ENCODE results near the gene MTCL1.

Gene MTCL1

DNA sequence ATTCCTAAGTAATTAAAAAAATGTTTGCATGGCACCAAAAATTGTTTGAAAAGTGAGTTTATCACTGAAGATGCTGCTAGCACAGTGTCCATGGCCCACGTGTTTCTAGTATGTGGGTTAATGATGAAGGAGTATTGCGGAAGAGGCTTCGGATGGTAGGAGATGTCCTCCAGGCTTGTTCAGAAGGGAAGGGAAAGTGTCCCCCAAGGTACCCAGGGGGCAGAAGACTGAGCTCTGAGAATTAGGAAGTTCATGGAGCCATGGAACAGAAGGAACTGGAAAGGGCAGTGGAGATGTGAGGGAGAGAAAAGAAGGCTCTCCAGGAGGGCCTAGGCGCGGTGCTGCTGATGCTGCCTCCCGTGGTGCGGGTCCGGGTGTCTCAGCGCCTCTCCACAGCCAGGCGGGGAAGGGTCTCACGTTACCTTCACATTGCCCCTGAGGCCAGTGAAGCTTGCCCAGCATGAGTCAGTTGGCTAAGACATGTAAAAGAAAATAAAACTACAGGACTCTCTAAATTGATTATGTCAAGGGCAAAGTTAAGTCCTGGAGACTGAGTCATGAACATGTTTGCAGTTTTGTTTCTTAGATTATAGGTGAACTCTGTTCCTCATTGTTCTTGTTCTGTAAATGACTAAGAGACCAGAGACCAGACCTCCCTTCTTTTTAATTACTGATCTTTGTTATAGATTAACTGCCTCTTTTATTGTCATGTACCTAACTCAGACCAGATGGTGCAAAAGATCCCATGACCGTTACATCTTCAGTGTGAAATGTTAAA is 89.0 kb downstream of the MTCL1 start:
- peak; percentile 31 for DNase-seq (ENCODE audit: low spot score)

DNA sequence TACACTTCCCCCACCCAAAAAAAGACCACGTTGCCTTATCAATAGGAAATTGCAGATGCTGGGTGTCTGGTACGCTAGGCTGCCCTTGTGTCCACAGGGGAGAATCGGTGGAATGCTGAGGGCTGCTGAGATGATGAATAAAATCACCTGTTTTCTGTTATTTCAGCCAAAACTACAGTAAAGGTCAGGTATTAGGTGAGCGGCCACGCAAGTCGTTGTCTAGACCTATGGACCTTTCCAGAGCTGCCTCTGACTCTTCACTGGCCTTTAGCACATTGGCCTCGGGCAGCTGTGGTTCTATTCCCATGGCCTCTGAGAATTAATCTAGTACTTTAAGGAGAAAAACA is 89.6 kb downstream of the MTCL1 start:
- DNase-seq (ENCODE audit: low spot score), result no peak

DNA sequence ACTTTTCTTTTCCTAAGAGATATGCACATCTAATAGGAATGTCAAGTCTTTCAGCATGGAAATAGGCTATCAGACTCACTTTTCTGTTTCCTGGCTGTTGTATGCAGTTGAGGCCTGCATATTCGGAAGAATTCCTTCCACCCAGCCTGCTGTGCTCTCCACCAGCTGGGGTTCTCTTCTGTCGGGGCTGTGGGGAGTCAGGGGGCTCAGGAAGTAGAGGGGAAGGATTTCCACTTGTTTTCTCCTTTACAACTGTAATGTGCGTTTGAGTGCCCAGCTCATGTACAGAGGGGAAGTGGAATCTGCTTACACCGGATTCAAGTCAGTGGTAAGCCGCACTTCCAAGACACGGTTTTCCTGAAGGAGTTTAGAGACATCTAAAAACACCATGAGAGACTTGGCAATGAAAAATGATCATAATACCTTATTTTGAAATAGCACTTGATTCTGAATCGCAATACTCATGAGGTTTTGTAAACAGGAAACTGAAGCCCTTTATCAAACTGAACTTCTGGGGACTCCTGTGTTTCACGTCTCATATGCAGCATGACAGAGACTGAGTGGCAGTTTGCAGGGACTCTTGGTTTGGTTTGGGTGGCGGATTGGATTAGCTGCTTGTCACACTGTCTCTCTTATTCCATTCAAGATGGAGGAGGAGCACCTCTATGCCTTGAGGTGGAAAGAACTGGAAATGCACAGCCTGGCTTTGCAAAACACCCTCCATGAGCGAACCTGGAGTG is 90.4 kb downstream of the MTCL1 start:
- no peak for DNase-seq (ENCODE audit: low spot score)

DNA sequence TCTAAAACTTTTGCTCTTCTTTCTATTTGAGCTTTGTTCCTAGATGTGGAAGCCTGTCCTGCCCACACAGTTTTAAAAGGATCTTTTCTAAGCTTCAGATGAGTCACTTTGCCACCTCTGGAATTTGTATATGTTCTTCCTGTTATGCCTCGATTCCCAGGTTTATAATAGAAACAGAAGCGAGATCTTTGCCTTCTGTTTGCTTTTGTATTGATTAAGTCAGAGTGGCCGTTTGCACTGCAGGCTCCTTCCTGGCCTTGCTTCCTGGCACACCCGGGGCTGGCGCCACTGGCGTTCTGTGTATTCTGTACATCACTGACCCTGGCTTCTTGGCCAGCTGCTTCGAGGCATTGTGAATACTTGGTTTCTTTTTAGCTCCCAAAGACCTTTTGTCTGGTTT is 91.8 kb downstream of the MTCL1 start:
- DNase-seq (ENCODE audit: low spot score), result no peak

DNA sequence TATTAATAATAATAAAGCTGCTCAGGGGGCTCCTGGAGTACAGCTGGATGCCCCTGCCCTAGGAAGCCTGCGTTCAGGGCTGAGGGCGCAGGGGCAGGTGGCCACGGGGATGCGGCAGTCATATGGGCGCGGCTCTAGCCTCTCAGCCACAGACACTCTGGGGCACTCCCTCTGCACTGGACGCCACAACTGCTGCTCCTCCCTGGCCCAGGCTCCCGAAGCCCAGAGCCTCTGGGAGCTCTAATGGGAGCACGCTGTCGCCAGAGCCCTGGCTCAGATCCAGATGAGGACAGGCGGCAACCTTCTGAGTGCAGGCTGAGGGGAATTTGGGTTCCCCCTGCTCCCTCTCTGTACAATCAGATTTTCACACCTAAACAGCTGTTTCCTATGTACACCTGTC is 93.6 kb downstream of the MTCL1 start:
- DNase-seq (ENCODE audit: low spot score), result peak; percentile 67

DNA sequence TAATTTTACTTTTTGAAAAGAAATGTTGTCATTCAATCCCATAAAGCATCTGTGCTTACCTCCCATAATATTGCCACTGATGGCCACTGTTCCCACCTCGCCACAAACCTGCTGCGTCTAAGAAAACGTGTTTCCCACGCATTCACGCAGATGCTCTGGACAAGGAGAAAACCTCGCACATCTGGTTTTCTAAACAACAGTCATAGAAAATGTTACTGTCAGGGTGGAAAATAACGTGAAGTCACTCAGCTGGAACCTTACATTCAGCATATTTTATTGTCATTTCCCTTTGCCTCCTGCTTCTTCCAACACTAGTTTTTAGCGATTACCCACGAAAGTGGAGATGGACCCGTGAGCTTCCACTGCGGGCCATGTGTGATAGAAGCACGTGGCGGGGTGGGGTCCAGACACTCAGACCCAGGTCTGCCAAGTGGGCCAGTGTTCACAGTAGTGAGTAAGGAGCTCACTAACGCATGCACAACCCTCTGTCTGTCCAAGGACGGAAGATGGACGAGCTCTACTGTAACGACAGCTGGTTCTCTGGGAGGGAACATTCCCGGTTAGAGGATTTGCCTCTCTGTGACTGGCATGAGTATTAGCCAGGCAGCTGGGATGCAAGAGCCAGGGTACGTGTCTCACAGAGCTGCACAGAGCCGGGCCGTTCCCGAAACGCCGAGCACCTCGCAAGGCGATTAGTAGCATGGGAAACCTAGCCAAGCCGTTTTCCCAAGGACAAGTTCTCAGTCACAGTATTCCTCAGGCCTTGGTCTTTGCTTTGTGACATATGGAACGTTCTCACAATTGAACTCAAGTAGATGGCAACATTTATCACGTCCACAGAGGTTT is 94.5 kb downstream of the MTCL1 start:
- peak; percentile 65 for DNase-seq (ENCODE audit: low spot score)

DNA sequence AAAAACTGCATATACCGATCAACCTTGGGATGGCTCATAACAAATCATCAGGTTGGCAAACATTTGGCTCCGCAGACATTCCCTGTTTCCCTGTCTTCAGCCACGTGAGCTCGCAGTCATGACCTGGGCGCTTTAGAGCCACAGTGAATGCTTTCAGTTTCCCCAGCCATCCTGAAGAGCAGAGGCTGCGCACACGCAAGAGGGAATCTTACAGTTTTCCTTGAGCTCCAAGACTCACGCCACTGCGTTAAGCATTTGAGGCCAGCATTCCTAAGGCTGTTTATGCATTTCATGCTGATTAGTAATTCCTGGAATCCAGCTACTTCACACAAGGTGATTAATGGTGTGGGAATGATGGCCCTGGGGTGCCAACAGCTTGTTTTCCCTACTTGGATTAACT is 95.1 kb downstream of the MTCL1 start:
- DNase-seq (ENCODE audit: low spot score), result peak; percentile 90

DNA sequence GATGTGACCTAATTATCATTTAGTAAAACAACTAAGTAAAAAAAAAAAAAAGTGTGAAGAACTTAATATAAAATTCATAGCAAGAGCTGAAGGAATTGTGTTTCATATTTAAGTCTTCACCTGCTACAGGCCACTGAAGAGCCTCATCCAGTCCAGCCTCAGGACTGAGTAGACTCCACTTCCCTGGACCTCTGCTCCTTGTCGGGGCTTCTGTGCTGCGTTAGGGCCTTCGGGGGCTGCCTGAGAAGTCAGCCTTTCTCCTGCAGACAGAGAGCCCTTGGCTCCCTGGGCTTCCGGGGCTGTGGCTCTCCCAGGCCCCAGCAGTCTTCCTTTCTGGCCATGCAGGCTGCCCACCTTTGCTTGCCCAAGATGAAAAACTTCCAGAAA is 95.5 kb downstream of the MTCL1 start:
- DNase-seq (ENCODE audit: low spot score), result no peak

DNA sequence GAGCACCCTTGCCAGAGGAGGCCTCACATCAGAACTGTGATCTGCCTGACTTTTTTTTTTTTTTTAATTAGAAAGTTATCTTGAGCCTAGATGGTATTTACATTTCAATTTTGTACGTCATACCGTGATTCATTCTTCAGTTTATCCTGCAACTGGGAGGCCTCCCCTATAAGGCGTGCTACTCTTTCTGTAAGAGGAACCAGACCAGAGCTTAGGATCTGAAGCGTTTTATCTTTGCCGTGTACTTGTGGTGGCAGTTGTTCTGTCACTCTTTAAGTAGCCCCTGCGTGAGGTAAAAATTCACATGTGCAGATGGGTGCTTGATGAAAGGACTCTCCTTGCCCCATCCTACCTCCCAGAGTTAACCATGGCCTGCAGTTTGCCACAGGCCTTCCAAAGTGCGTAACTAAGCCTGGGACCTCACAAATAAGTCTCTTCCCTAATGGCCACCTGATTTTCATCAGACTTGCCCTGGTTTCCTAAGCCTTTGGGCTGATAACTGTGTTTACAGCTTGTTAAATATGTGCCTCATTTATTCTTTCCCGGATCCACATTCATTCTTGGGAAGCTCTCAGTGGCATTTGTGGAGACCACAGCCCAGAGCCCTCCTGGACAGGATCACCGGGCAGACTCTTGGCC is 96.0 kb downstream of the MTCL1 start:
- peak; percentile 50 for DNase-seq (ENCODE audit: low spot score)

DNA sequence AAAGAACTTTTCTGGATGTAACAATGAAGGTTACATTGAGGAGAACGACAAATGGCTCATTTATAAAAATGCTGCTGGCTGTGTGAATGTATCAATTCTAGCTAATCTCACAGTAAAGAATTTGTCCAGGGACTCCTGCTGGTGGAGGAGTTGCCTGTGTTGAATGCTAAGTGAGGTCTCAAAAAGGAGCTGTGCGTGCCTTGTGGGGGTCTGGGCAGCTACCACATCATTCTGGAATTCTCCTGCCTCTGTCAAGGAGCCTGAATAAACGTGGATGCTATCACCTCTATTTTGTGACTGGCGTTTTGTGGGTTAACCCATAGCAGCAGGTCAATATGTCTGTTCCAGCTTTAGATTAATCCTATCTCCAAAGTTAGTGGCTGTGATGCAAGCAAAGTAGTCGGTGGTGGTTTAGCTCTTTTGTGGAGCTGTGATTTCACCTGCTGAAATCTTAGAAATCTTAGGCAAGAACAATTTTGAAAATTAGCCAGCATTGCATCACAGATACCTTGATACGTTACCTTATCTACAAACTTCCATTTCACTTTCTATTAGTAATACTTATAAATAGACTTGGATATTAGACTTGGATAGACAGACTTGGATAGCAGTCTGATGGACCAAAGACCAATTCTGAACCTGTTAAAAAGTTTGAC is 96.8 kb downstream of the MTCL1 start:
- DNase-seq (ENCODE audit: low spot score), result no peak

DNA sequence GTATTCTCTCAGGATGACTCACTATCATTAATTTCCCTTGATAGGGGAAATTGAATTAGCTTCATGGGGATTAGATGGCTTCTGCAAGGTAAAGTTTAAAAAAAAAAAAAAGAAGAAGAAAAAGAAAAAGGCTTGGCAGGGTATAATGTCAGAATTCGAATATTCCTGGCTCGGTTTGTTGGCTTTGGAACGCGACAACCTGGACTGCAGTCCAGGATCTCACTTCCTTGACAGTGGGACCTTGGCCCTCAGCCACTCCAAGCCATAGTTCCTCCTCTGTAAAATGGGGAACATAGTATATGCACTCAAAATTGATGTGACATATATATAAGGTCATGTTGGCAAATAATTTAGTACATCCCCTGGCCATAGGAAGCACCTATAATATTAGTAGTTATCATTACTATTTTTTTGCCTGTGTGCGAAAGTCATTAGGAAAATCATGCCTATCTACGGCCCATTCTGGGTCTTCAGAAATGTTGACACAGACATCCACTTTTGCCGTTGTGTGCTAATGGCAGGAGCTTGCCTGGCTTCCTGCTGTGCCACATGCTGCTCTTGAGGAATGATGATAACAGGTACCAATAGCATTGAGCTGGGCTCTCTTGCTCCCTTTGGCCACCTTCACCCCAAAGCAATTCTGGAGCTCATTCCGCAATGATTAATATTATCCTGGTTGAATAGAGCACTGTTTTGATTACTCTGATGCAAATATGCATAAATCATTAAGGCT is 97.9 kb downstream of the MTCL1 start:
- no peak for DNase-seq (ENCODE audit: low spot score)

DNA sequence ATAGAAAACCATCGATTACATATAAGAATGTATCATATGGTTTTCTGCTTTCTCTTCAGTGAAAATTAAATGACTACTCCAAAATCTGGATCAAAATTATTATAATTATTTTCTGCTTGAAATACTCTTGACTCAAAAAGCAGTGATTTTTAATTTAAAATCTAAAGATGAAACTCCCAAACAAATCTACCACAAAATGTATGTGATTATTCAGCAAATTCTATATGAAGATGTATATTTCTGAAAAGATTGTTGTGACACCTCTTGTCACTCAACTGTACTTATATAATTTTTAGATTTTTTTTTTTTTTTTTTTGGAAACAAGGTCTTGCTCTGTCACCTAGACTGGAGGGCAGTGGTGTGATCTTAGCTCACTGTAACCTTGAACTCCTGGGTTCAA is 98.6 kb downstream of the MTCL1 start:
- DNase-seq (ENCODE audit: low spot score), result no peak

DNA sequence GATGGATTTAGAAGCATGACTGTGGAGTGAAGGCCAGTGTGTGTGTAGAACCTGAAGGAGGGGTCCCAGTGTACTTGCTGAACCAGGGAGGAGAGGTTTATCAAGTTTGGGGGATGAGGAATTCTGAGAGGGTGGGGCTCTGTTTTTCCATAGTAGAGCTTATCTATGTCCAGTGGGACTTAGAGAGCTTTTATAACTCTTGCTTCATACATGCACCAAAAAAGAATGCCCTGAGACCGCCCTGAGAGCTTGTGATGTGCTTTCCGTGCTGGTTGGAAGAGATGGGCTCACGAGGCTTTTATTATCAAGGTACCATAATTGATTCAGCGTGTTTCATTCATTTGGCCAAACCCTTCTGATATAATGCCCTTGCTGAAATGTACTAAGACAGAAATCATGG is 100.2 kb downstream of the MTCL1 start:
- DNase-seq (ENCODE audit: low spot score), result no peak

DNA sequence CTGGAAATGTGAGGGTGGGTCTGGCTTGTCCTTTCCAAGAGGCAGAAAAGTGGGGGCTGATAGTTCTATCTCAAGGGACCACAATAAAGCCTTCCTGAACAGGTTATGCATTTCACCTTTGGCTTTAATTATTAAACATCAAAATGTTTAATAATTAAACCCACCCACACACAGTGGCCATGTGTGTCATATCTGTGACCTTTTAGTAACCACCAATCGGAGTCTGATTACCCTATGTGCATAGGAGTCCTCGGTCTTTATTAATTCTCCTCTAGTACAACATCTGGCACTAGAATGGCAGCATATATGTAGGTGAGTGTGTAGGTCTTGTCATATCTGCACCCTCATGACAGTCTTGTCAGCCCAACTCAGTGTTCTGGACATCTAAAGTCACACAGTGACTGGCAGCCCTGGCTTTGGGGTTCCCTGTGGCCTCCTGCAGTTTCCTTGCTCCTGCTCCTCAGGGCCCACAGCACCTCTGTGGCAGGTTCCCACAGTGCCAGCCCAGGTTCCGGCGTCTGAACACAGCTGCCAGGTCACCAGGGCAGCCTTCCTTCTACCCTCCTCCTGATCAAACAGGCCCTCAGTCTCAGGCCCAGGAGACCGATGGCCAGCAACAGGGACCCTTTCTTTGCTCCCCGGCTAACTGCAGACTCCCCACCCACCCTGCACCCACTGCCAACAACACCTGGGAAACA is 100.9 kb downstream of the MTCL1 start:
- no peak for DNase-seq (ENCODE audit: low spot score)

DNA sequence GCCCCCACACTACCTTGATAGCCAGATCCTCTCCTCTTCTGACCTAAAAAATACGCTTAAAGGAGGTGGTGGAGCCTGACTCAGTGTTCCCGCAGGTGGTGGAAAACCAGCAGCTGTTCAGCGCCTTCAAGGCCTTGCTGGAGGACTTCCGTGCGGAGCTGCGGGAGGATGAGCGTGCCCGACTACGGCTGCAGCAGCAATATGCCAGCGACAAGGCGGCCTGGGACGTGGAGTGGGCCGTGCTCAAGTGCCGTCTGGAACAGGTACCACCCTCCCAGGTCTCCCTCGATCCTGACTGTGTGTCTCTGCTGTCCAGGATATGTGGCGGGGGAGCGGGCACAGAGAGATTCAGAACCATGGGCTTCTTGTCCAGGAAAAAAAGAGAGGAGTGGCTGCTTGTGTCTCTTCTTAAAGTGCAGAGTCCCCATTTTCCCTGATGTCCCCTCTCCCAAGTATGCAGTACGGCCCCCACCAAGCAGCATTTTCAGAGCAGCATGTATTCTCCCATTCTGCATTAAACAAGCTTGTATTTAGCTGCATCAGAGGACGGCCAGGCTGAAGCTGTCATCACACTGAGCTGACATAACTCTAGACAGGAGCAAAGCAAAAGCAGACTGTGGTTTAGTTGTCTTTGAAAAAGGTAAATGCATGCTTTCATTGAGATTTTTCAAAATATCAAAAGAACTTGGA is 101.6 kb downstream of the MTCL1 start:
- no peak for DNase-seq (ENCODE audit: low spot score)

DNA sequence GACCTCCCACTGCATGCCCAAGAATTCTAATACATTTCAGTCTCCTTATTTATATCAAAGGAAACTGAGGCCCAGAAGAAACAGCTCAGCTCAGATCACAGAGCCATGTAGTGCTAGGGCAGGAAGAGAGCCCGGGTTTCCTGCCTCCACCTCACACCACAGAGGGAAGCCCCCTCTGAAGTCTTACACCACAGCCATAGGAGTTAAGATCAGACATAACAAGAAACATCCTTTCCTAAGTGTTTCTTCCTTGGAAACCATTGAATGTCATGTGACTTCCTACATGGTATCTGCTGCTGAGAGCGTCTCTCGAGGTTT is 102.1 kb downstream of the MTCL1 start:
- DNase-seq (ENCODE audit: low spot score), result no peak

DNA sequence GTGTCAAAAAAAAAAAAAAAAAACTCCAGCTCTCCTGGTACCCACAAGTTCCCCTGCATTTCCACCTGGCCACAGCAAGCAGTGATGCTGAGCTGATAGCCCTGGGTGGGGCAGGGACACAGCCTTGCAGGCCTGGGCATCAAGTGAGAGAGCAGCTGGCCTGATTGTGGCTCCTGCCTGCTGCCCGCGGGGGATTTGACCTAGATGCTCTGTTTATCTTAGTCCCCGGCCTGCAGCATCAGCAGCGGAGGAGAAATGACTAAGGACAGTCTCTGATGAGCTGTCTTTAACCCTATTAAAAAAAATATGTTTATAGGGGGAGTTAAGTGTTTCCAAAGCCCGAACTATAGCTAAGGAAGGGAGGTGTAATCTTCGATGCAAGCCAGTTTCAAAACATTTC is 102.6 kb downstream of the MTCL1 start:
- no peak for DNase-seq (ENCODE audit: low spot score)

DNA sequence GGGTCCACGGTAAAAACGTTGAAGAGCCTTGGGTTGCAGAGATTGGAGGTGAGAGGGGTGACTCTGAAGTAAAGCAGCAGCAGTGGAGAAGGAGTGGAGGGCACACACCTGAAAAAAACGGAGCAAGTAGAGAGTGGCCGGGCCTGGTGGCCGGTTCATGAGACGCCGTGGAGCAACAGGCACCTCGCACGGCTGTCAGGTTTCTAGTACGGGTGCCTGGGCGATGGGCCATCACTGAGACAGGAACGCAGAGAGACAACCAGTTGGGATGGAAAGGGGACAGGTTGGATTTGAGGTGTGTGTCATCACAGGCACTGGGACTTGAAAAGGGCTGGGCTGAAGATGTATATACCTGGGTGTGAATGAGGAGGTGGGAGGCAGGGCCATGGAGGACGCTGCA is 104.2 kb downstream of the MTCL1 start:
- DNase-seq (ENCODE audit: low spot score), result no peak

DNA sequence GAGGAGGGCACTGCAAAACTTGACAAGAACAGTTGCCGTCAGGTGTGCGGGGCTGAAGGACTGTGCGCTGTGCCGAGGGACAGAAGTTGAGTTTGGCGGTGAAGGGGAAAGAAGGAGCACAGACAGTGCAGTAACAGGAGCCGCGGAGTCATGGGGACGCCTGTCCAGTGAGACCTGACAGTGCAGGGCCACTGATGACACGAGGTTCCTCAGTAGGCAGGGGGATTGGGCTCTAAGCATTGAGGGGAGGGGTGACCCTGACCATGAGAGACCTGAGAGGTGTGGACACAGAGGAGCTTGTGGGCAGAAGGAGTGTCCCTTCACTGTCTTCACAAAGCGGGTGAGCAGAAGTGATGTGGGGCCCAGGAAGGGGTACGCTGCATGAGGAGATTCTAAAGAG is 104.8 kb downstream of the MTCL1 start:
- DNase-seq (ENCODE audit: low spot score), result no peak

DNA sequence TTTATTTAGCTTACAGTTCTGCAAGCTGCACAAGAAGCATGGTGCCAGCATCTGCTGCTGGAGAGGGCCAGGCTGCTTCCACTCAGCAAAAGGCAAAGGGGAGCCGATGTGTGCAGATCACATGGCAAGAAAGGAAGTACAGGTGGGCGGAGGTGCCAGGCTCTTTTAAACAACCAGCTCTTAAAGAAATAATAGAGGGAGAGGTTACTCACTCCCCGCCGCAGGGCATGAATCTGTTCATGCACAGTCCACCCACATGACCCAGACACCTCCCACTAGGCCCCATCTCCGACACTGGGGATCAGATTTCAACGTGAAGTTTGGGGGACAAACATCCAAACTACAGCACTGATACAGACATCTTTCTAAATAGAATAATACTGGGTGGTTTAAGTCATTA is 105.8 kb downstream of the MTCL1 start:
- no peak for DNase-seq (ENCODE audit: low spot score)
